Tibial nerve (tissue), 4 donors: ENCODE measurements around the gene AP3M1.

ENCODE experiments used
- EP300 ChIP-seq, 2 donors: sonication (generic); formaldehyde crosslinking; IDR thresholded peaks; one replicate each; pipeline ENCODE4 v1.6.1; 2017; ENCODE audit warnings: antibody characterized with exemption in 2 of 2, mild to moderate bottlenecking in 1 of 2
- POLR2A ChIP-seq, 2 donors: fragments of 450-650 bp; IDR thresholded peaks; one replicate each; pipeline ENCODE4 v1.6.1; 2017; ENCODE audit warnings: antibody characterized with exemption in 2 of 2, mild to moderate bottlenecking in 2 of 2, moderate library complexity in 2 of 2
- TF ChIP-seq, protein P1 (sequence below), 5 experiments: fragments of 200-600 bp in 3 of 5; fragments of 450-650 bp in 2 of 5; sonication (generic) in 3 of 5; IDR thresholded peaks; one replicate each; pipeline ENCODE4 v1.5.1; 2016 to 2019; ENCODE audit warnings: antibody characterized with exemption in 5 of 5, mild to moderate bottlenecking in 3 of 5, moderate library complexity in 2 of 5

DNA sequence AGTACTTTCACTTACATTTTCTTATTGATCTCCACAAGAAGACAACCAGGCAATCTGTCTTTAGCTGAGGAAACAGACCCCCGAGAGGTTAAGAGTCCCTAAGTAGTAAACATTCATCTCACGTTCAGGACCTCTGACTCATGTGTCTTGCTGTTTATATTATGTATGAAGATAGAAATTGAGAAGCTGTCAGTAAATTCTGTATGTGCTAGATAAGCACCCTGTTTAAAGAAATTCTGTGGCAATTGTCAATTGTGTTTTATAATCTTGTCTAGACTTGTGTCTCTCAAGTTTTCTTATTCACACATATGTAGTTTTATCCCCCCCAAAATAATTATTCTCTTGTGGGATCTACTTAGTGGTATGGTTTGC lies 14.9 kb upstream of the AP3M1 start:
- TF ChIP-seq, protein P1, sequence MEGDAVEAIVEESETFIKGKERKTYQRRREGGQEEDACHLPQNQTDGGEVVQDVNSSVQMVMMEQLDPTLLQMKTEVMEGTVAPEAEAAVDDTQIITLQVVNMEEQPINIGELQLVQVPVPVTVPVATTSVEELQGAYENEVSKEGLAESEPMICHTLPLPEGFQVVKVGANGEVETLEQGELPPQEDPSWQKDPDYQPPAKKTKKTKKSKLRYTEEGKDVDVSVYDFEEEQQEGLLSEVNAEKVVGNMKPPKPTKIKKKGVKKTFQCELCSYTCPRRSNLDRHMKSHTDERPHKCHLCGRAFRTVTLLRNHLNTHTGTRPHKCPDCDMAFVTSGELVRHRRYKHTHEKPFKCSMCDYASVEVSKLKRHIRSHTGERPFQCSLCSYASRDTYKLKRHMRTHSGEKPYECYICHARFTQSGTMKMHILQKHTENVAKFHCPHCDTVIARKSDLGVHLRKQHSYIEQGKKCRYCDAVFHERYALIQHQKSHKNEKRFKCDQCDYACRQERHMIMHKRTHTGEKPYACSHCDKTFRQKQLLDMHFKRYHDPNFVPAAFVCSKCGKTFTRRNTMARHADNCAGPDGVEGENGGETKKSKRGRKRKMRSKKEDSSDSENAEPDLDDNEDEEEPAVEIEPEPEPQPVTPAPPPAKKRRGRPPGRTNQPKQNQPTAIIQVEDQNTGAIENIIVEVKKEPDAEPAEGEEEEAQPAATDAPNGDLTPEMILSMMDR (IDR thresholded peaks at IDR 0.05), result no peak
- no peak for TF ChIP-seq EP300 (IDR thresholded peaks at IDR 0.05)
- TF ChIP-seq POLR2A (IDR thresholded peaks at IDR 0.05), result no peak
